ENCODE measurements around the gene GARRE1. TPM values are rescaled to one million over a fixed set of nuclear protein-coding genes. Genes with fewer than 3 reads are reported as not detected.
A peak's percentile ranks its signal among the peaks of the same experiment; 100 is the strongest.

The GARRE1 gene
- total and polyA plus RNA-seq, 11 donors = 7.8 to 34.7 (median 20.6) TPM

DNA sequence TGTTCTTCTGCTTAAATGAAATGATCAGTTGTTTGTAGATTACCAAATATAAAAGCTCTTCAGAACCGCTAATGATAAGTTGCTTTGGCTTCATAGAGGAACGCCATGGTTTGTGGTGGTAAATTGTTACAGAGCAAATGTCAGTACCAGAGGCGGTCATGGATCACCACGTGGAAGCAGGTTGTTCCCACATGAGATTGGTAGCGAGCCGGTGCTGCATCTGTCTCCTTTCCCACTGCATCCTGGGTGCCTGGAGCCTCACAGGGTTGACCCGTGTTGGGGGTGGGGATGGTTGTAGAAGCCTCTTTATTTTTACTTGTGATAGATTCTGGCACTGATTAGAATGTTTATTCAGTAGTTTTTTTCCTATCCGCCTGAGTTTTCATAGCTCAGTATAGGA, 14.7 kb downstream of the GARRE1 start:
- TF ChIP-seq, protein P1, sequence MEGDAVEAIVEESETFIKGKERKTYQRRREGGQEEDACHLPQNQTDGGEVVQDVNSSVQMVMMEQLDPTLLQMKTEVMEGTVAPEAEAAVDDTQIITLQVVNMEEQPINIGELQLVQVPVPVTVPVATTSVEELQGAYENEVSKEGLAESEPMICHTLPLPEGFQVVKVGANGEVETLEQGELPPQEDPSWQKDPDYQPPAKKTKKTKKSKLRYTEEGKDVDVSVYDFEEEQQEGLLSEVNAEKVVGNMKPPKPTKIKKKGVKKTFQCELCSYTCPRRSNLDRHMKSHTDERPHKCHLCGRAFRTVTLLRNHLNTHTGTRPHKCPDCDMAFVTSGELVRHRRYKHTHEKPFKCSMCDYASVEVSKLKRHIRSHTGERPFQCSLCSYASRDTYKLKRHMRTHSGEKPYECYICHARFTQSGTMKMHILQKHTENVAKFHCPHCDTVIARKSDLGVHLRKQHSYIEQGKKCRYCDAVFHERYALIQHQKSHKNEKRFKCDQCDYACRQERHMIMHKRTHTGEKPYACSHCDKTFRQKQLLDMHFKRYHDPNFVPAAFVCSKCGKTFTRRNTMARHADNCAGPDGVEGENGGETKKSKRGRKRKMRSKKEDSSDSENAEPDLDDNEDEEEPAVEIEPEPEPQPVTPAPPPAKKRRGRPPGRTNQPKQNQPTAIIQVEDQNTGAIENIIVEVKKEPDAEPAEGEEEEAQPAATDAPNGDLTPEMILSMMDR (IDR thresholded peaks at IDR 0.05) = no peak
- TF ChIP-seq POLR2A (IDR thresholded peaks at IDR 0.05) = no peak
- Histone ChIP-seq H3K36me3 (peaks cover 0 to 5% (median 0%) of the 10 kb centered on the region in 9 donors), H3K9me3 (no peaks in the 10 kb centered on the region), H3K27ac (peak overlapping the region; percentile 8 to 93 (median 85)), H3K4me1 (peaks cover 0 to 75% (median 53%) of the 10 kb centered on the region in 12 donors), H3K27me3 (no peaks in the 10 kb centered on the region), H3K4me3 (peak overlapping the region in 8 of 12 donors; percentile 4 to 58 (median 18))
- ATAC-seq (no peak), DNase-seq (no peak)
- intact Hi-C loops (cut with DNase I) = loop anchor here in 4 of 10 donors (5.0 to 10.0 kb wide), 2 partner anchors 63 to 66 kb away; no protein-coding TSS in a partner anchor
- WGBS, 4 donors = 47 to 58% (median 53%) methylated on average over 8 of the region's 8 CpGs

DNA sequence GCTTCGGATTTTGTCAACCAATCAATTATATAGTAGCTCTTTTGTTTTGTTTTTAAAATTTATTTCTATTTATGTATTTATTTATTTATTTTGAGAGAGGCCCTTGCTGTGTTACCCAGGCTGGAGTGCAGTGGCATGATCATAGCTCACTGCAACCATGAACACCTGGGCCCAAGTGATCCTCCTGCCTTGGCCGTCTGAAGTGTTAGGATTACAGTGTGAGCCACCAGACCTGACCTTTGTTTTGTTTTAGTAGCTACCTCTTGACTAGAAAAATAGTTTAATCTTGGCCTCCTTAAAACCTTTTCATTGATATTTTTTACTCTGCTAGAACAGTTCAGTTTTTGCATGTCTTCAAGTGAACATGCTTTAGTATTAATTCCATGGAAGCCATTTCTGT, 15.1 kb downstream of the GARRE1 start:
- peak overlapping the region in 7 of 12 donors; percentile 4 to 58 (median 16) for H3K4me3 ChIP-seq

GRCh38 chr19:34269968-34270621, 15.7 kb downstream of the GARRE1 start:
- 28 to 44% (median 38%) methylated on average over 5 of the region's 5 CpGs for WGBS, 4 donors
- Histone ChIP-seq H3K4me1 (peaks cover 0 to 78% (median 60%) of the 10 kb centered on the region in 12 donors), H3K27ac (peak overlapping the region; percentile 68 to 93 (median 85)), H3K4me3 (peak overlapping the region in 9 of 12 donors; percentile 4 to 58 (median 30)), H3K9me3 (no peaks in the 10 kb centered on the region), H3K27me3 (no peaks in the 10 kb centered on the region), H3K36me3 (peaks cover 0 to 5% (median 0%) of the 10 kb centered on the region in 9 donors)
- intact Hi-C loops (cut with DNase I) = loop anchor here in 6 of 10 donors (5.0 to 10.0 kb wide), 4 partner anchors 42 to 65 kb away; no protein-coding TSS in a partner anchor
- DNase-seq (peak in 4 of 5 donors; percentile 64 to 80 (median 74)), ATAC-seq (peak; percentile 74 to 91 (median 85))
- TF ChIP-seq POLR2A (IDR thresholded peaks at IDR 0.05) = peak in 1 of 2 donors; percentile 34
- TF ChIP-seq, protein P1 (IDR thresholded peaks at IDR 0.05) = no peak

More for the DNA sequence above, 15.1 kb downstream of the GARRE1 start:
- peaks cover 0 to 78% (median 57%) of the 10 kb centered on the region in 12 donors for H3K4me1 ChIP-seq
- H3K27me3 ChIP-seq = no peaks in the 10 kb centered on the region
- DNase-seq = no peak
- TF ChIP-seq, protein P1 (IDR thresholded peaks at IDR 0.05) = no peak
- TF ChIP-seq POLR2A (IDR thresholded peaks at IDR 0.05) = no peak
- no peak for ATAC-seq
- H3K9me3 ChIP-seq = no peaks in the 10 kb centered on the region
- intact Hi-C loops (cut with DNase I) = loop anchor here in 4 of 10 donors (5.0 to 10.0 kb wide), 2 partner anchors 63 to 65 kb away; no protein-coding TSS in a partner anchor
- H3K27ac ChIP-seq = peak overlapping the region; percentile 8 to 93 (median 85)
- H3K36me3 ChIP-seq = peaks cover 0 to 5% (median 0%) of the 10 kb centered on the region in 9 donors
- 39 to 50% (median 49%) methylated on average over 2 of the region's 2 CpGs for WGBS, 4 donors

DNA sequence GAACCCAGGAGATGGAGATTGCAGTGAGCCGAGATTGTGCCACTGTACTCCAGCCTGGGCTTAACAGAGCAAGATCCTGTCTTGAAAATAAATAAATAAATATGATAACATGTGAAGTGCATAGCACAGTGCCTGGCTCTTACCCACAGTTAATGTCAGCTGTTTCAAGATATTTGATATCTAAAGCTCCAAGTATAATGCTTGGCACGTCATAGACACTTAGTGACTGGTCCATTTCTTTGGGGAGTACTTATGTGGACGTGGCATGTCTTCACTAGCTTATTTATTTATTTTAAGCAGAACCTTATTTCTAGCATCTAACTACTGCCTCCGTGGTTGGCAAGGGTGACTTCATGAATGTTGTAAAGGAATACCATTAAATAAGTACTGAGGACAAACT, 18.8 kb downstream of the GARRE1 start:
- H3K27ac ChIP-seq = peak overlapping the region in 4 of 12 donors; percentile 3 to 85 (median 39)
- DNase-seq = no peak
- intact Hi-C loops (cut with DNase I) = loop anchor here in 2 of 10 donors (5.0 kb wide), 2 partner anchors 39 to 44 kb away; no protein-coding TSS in a partner anchor
- peaks cover 0 to 5% (median 0%) of the 10 kb centered on the region in 9 donors for H3K36me3 ChIP-seq
- TF ChIP-seq POLR2A (IDR thresholded peaks at IDR 0.05) = no peak
- TF ChIP-seq, protein P1 (IDR thresholded peaks at IDR 0.05) = no peak
- H3K4me1 ChIP-seq = peaks cover 0 to 91% (median 62%) of the 10 kb centered on the region in 12 donors
- H3K4me3 ChIP-seq = no peak overlapping the region
- H3K27me3 ChIP-seq = no peaks in the 10 kb centered on the region
- no peak for ATAC-seq
- 78 to 81% (median 79%) methylated on average over 4 of the region's 4 CpGs for WGBS, 4 donors
- H3K9me3 ChIP-seq = no peaks in the 10 kb centered on the region

All from heart left ventricle (tissue), 16 donors.